Ishikawa (cell line): Measurements from ENCODE around the gene ZNF682.

Experiments
- CREB1 ChIP-seq: IDR thresholded peaks from 2 replicates; pipeline ENCODE4 v1.6.1; 2012; ENCODE audit warnings: low read depth
- FOXM1 ChIP-seq: IDR thresholded peaks from 2 replicates; pipeline ENCODE4 v1.6.1; 2012; ENCODE audit warnings: low read depth, borderline replicate concordance
- RAD21 ChIP-seq: IDR thresholded peaks from 2 replicates; pipeline ENCODE4 v1.6.1; 2012; ENCODE audit warnings: low read depth
- TEAD4 ChIP-seq: IDR thresholded peaks from 2 replicates; pipeline ENCODE4 v1.6.1; 2012
- TF ChIP-seq, protein P1 (sequence below): IDR thresholded peaks from 2 replicates; pipeline ENCODE4 v1.6.1; 2012; ENCODE audit warnings: low read depth, mild to moderate bottlenecking
- TF ChIP-seq, protein P2 (sequence below): IDR thresholded peaks from 2 replicates; pipeline ENCODE4 v1.6.1; 2012

GRCh38 chr19:20077791-20078463, 38.6 kb upstream of the ZNF682 start, which contains the start of gene ZNF90:
- TF ChIP-seq RAD21: no peak
- TF ChIP-seq, protein P1, sequence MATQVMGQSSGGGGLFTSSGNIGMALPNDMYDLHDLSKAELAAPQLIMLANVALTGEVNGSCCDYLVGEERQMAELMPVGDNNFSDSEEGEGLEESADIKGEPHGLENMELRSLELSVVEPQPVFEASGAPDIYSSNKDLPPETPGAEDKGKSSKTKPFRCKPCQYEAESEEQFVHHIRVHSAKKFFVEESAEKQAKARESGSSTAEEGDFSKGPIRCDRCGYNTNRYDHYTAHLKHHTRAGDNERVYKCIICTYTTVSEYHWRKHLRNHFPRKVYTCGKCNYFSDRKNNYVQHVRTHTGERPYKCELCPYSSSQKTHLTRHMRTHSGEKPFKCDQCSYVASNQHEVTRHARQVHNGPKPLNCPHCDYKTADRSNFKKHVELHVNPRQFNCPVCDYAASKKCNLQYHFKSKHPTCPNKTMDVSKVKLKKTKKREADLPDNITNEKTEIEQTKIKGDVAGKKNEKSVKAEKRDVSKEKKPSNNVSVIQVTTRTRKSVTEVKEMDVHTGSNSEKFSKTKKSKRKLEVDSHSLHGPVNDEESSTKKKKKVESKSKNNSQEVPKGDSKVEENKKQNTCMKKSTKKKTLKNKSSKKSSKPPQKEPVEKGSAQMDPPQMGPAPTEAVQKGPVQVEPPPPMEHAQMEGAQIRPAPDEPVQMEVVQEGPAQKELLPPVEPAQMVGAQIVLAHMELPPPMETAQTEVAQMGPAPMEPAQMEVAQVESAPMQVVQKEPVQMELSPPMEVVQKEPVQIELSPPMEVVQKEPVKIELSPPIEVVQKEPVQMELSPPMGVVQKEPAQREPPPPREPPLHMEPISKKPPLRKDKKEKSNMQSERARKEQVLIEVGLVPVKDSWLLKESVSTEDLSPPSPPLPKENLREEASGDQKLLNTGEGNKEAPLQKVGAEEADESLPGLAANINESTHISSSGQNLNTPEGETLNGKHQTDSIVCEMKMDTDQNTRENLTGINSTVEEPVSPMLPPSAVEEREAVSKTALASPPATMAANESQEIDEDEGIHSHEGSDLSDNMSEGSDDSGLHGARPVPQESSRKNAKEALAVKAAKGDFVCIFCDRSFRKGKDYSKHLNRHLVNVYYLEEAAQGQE: no peak
- TF ChIP-seq TEAD4: no peak
- TF ChIP-seq FOXM1: no peak
- TF ChIP-seq, protein P2, sequence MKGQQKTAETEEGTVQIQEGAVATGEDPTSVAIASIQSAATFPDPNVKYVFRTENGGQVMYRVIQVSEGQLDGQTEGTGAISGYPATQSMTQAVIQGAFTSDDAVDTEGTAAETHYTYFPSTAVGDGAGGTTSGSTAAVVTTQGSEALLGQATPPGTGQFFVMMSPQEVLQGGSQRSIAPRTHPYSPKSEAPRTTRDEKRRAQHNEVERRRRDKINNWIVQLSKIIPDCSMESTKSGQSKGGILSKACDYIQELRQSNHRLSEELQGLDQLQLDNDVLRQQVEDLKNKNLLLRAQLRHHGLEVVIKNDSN: no peak
- TF ChIP-seq CREB1: no peak
